Ovary (tissue), 3 donors: ENCODE results near the gene L3MBTL1.

ENCODE experiments used
- CTCF ChIP-seq, 3 donors: fragments of 450-650 bp in 2 of 3; fragments of 200-600 bp in 1 of 3; IDR thresholded peaks; one replicate each; pipeline versions ENCODE4 v1.5.1 to v1.8.0; 2016 to 2022; ENCODE audit warnings: antibody characterized with exemption in 3 of 3, mild to moderate bottlenecking in 1 of 3
- POLR2A ChIP-seq: fragments of 450-650 bp; IDR thresholded peaks from one replicate; pipeline ENCODE4 v1.6.1; 2017; ENCODE audit warnings: antibody characterized with exemption, mild to moderate bottlenecking, moderate library complexity
- donor health status: DM: no; HTN: no; CAD: no.

GRCh38 chr20:43579861-43580793, 72.6 kb downstream of the L3MBTL1 start:
- TF ChIP-seq CTCF (IDR thresholded peaks at IDR 0.05) (no peak), POLR2A (no peak)
